A549 treated with Hydrocortisone at 1 μM for 4 hours (cell line): ENCODE data around the gene P2RX3. TPM values are rescaled to one million over a fixed set of nuclear protein-coding genes. Genes with fewer than 3 reads are reported as not detected.

Experiments
- total RNA-seq: library from RNA; stranded (reverse); fragments of 200-300 nt; extraction: Qiagen RNA extraction; gene quantifications from 5 replicates; pipeline ENCODE4 v1.2.3, GENCODE V29; 2022

P2RX3 gene
- total RNA-seq = 0.07 to 0.32 TPM (median 0.23 TPM) in 5 replicates

GRCh38 chr11:57338142-57338541 is at the start of gene P2RX3:
TSS of gene P2RX3 (plus strand) at chr11:57338352. CDS start at chr11:57338551, 199 bp downstream.

GRCh38 chr11:57324886-57325734 is 13.0 kb upstream of the P2RX3 start, which contains the start of gene TNKS1BP1:
TSS of gene TNKS1BP1 (minus strand) at chr11:57324952. CDS start at chr11:57321885, 3,067 bp downstream.

GRCh38 chr11:57335343-57336110 is 2.6 kb upstream of the P2RX3 start, which contains the start of gene SSRP1:
TSS of gene SSRP1 (minus strand) at chr11:57335892. CDS start at chr11:57335121, 771 bp downstream.

GRCh38 chr11:57380975-57381374 is 42.8 kb downstream of the P2RX3 start, which contains the start of gene PRG3:
TSS of gene PRG3 (minus strand) at chr11:57381150. CDS start at chr11:57380708, 442 bp downstream.

GRCh38 chr11:57390535-57390934 is 52.4 kb downstream of the P2RX3 start, which contains the start of gene PRG2:
TSS of gene PRG2 (minus strand) at chr11:57390650. CDS start at chr11:57389944, 706 bp downstream.

Other genes starting within 250 kb of the P2RX3 start
- not detected in 5 replicates for gene LRRC55, start 156.4 kb upstream of the P2RX3 start, total RNA-seq
- gene APLNR, start 101.1 kb upstream of the P2RX3 start, total RNA-seq = 0.06 to 0.07 TPM in 2 of 5 replicates, not detected in the others
- 79.9 to 91.1 TPM (median 87.9 TPM) in 5 replicates for gene TNKS1BP1, start 13.4 kb upstream of the P2RX3 start, total RNA-seq
- 199 to 265 TPM (median 217 TPM) in 5 replicates for gene SSRP1, start 2.5 kb upstream of the P2RX3 start, total RNA-seq
- gene PRG3, start 42.8 kb downstream of the P2RX3 start, total RNA-seq = not detected in 5 replicates
- gene PRG2, start 52.3 kb downstream of the P2RX3 start, total RNA-seq = 0.08 TPM in 1 of 5 replicates, not detected in the others
- 0.33 to 0.85 TPM (median 0.53 TPM) in 5 replicates for gene SLC43A3, start 88.8 kb downstream of the P2RX3 start, total RNA-seq
- 49.3 to 87.5 TPM (median 82.4 TPM) in 5 replicates for gene RTN4RL2, start 122.2 kb downstream of the P2RX3 start, total RNA-seq
- 2.1 to 2.7 TPM (median 2.4 TPM) in 5 replicates for gene SLC43A1, start 177.3 kb downstream of the P2RX3 start, total RNA-seq
- 142 to 175 TPM (median 153 TPM) in 5 replicates for gene TIMM10, start 192.4 kb downstream of the P2RX3 start, total RNA-seq
- not detected in 5 replicates for gene SMTNL1, start 199.2 kb downstream of the P2RX3 start, total RNA-seq
- 36.5 to 43.9 TPM (median 43.0 TPM) in 5 replicates for gene UBE2L6, start 229.3 kb downstream of the P2RX3 start, total RNA-seq